Right kidney (tissue), 1 donor: ENCODE data around the gene SOX5.

Experiments used
- DNase-seq: peaks from one replicate; pipeline ENCODE4 v3.0.0-alpha.2; 2016

SOX5 gene

GRCh38 chr12:23587833-23588559 lies 361.5 kb downstream of the SOX5 start:
- no peak for DNase-seq

GRCh38 chr12:23585782-23586163 lies 363.7 kb downstream of the SOX5 start:
- no peak for DNase-seq

GRCh38 chr12:23585156-23585781 lies 364.2 kb downstream of the SOX5 start:
- DNase-seq: no peak

- no peak for DNase-seq
Measured at GRCh38 chr12:23581913-23582312, 367.6 kb downstream of the SOX5 start.

- no peak for DNase-seq
Measured at GRCh38 chr12:23579257-23579656, 370.2 kb downstream of the SOX5 start.

- no peak for DNase-seq
Measured at GRCh38 chr12:23576372-23576771, 373.1 kb downstream of the SOX5 start.

- DNase-seq: no peak
Measured at GRCh38 chr12:23569356-23569755, 380.1 kb downstream of the SOX5 start.

- DNase-seq: no peak
Measured at GRCh38 chr12:23566133-23566532, 383.3 kb downstream of the SOX5 start.

GRCh38 chr12:23564451-23565152 lies 384.9 kb downstream of the SOX5 start:
- DNase-seq: no peak

GRCh38 chr12:23561364-23562345 lies 387.8 kb downstream of the SOX5 start:
- DNase-seq: no peak

GRCh38 chr12:23560611-23561010 lies 388.9 kb downstream of the SOX5 start:
- no peak for DNase-seq

GRCh38 chr12:23559268-23559753 lies 390.2 kb downstream of the SOX5 start:
- DNase-seq: no peak

GRCh38 chr12:23556661-23557060 lies 392.8 kb downstream of the SOX5 start:
- DNase-seq: no peak

- no peak for DNase-seq
Measured at GRCh38 chr12:23555825-23556207, 393.7 kb downstream of the SOX5 start.

GRCh38 chr12:23555180-23555824 lies 394.2 kb downstream of the SOX5 start:
- no peak for DNase-seq

- no peak for DNase-seq
Measured at GRCh38 chr12:23552417-23552816, 397.1 kb downstream of the SOX5 start.

GRCh38 chr12:23550753-23551152 lies 398.7 kb downstream of the SOX5 start:
- DNase-seq: no peak

- no peak for DNase-seq
Measured at GRCh38 chr12:23548742-23549141, 400.7 kb downstream of the SOX5 start.

- DNase-seq: no peak
Measured at GRCh38 chr12:23546756-23547155, 402.7 kb downstream of the SOX5 start.

GRCh38 chr12:23543767-23544166 lies 405.7 kb downstream of the SOX5 start:
- no peak for DNase-seq

GRCh38 chr12:23542187-23542586 lies 407.3 kb downstream of the SOX5 start:
- DNase-seq: no peak

GRCh38 chr12:23540572-23540971 lies 408.9 kb downstream of the SOX5 start:
- DNase-seq: no peak
